ENCODE data around the gene NCR3LG1. TPM values are rescaled to one million over a fixed set of nuclear protein-coding genes. Genes with fewer than 3 reads are reported as not detected.

The NCR3LG1 gene
- total RNA-seq, 6 donors from 2014 or later: 3.6 to 7.6 (median 4.5) TPM

- peak in 1 of 2 donors; percentile 78 for DNase-seq
- Histone ChIP-seq H3K36me3 (no peaks in the 10 kb centered on the region), H3K9me3 (no peaks in the 10 kb centered on the region), H3K27me3 (no peaks in the 10 kb centered on the region), H3K27ac (no peak overlapping the region), H3K4me1 (peaks cover 4 to 39% (median 11%) of the 10 kb centered on the region in 4 donors), H3K4me3 (no peak overlapping the region)
- 96 to 100% methylated on average over 9 to 20 of the region's 20 CpGs for WGBS, 2 donors
- no peak for TF ChIP-seq POLR2A (IDR thresholded peaks at IDR 0.05)
- TF ChIP-seq CTCF (IDR thresholded peaks at IDR 0.05): no peak
- no peak for TF ChIP-seq POLR2AphosphoS5 (IDR thresholded peaks at IDR 0.05)
- no peak for TF ChIP-seq EP300 (IDR thresholded peaks at IDR 0.05)
- ATAC-seq (ENCODE audit: low FRiP score in 2 of 2): no peak
These were observed 35.7 kb downstream of the NCR3LG1 start for GRCh38 chr11:17387254-17387653.

GRCh38 chr11:17387811-17388210, 36.2 kb downstream of the NCR3LG1 start:
- 84 to 95% methylated on average over 16 to 20 of the region's 20 CpGs for WGBS, 2 donors
- H3K27ac ChIP-seq: no peak overlapping the region
- no peaks in the 10 kb centered on the region for H3K36me3 ChIP-seq
- peak in 1 of 2 donors; percentile 69 for DNase-seq
- no peaks in the 10 kb centered on the region for H3K9me3 ChIP-seq
- peaks cover 4 to 39% (median 11%) of the 10 kb centered on the region in 4 donors for H3K4me1 ChIP-seq
- no peaks in the 10 kb centered on the region for H3K27me3 ChIP-seq
- no peak overlapping the region for H3K4me3 ChIP-seq
- no peak for ATAC-seq (ENCODE audit: low FRiP score in 2 of 2)
- no peak for TF ChIP-seq POLR2A (IDR thresholded peaks at IDR 0.05)
- no peak for TF ChIP-seq CTCF (IDR thresholded peaks at IDR 0.05)
- TF ChIP-seq EP300 (IDR thresholded peaks at IDR 0.05): no peak
- TF ChIP-seq POLR2AphosphoS5 (IDR thresholded peaks at IDR 0.05): no peak

GRCh38 chr11:17388609-17389210, 37.1 kb downstream of the NCR3LG1 start, which contains the start of gene KCNJ11:
Gene KCNJ11 (minus strand): TSS chr11:17388659. CDS start chr11:17388091, 568 bp downstream.
- ATAC-seq (ENCODE audit: low FRiP score in 2 of 2) (peak in 1 of 2 donors; percentile 41), DNase-seq (no peak)
- Histone ChIP-seq H3K4me1 (peaks cover 4 to 39% (median 11%) of the 10 kb centered on the region in 4 donors), H3K36me3 (no peaks in the 10 kb centered on the region), H3K27ac (peak within 1 kb of the TSS in 2 of 4 donors; percentile 61 to 72), H3K9me3 (no peaks in the 10 kb centered on the region), H3K4me3 (peak within 1 kb of the TSS; percentile 30 to 69 (median 61)), H3K27me3 (no peaks in the 10 kb centered on the region)
- 5 to 9% methylated on average over 16 to 45 of the region's 53 CpGs for WGBS, 2 donors
- no peak for TF ChIP-seq EP300 (IDR thresholded peaks at IDR 0.05)
- no peak for TF ChIP-seq CTCF (IDR thresholded peaks at IDR 0.05)
- TF ChIP-seq POLR2AphosphoS5 (IDR thresholded peaks at IDR 0.05): no peak
- no peak for TF ChIP-seq POLR2A (IDR thresholded peaks at IDR 0.05)

- no peaks in the 10 kb centered on the region for H3K27me3 ChIP-seq
- DNase-seq: peak; percentile 80 to 95
- H3K4me3 ChIP-seq: peak overlapping the region; percentile 30 to 69 (median 61)
- peak in 1 of 2 donors; percentile 39 for TF ChIP-seq POLR2AphosphoS5 (IDR thresholded peaks at IDR 0.05)
- peak; percentile 79 to 86 (median 84) for TF ChIP-seq CTCF (IDR thresholded peaks at IDR 0.05)
- TF ChIP-seq POLR2A (IDR thresholded peaks at IDR 0.05): no peak
- peak; percentile 76 to 80 for ATAC-seq (ENCODE audit: low FRiP score in 2 of 2)
- H3K27ac ChIP-seq: peak overlapping the region in 2 of 4 donors; percentile 61 to 72
- H3K36me3 ChIP-seq: no peaks in the 10 kb centered on the region
- 13 to 18% methylated on average over 12 to 16 of the region's 55 CpGs for WGBS, 2 donors
- H3K4me1 ChIP-seq: peaks cover 4 to 39% (median 11%) of the 10 kb centered on the region in 4 donors
- H3K9me3 ChIP-seq: no peaks in the 10 kb centered on the region
These were observed 37.8 kb downstream of the NCR3LG1 start for GRCh38 chr11:17389211-17389956.
